Uterus (tissue), 4 donors: ENCODE measurements around the gene PCDHGB2. TPM values are rescaled to one million over a fixed set of nuclear protein-coding genes. Genes with fewer than 3 reads are reported as not detected.
"Not testable (repeated sequence)": the region's sequence is repeated elsewhere in the genome, so short reads cannot be mapped to it uniquely, and the experiment has no call there.

Experiments
- DNase-seq, 2 donors: peaks; one replicate each; pipeline ENCODE4 v3.0.0-alpha.2; 2019 to 2020
- H3K27ac ChIP-seq, 2 donors: fragments of 200-600 bp; sonication (generic); 1 replicate in 1 of 2; 2 replicates in 1 of 2; pipeline ENCODE4 v1.5.1; 2016 to 2018
- H3K27me3 ChIP-seq, 2 donors: fragments of 200-600 bp; sonication (generic); one replicate each; pipeline ENCODE4 v1.5.1; 2018 to 2019; ENCODE audit warnings: control low read depth in 1 of 2
- H3K36me3 ChIP-seq, 2 donors: fragments of 200-600 bp; sonication (generic); one replicate each; pipeline ENCODE4 v1.5.1; 2019; ENCODE audit warnings: control low read depth in 1 of 2
- H3K4me1 ChIP-seq, 2 donors: fragments of 200-600 bp; sonication (generic); one replicate each; pipeline ENCODE4 v1.5.1; 2018 to 2019; ENCODE audit warnings: control low read depth in 1 of 2
- H3K4me3 ChIP-seq, 2 donors: fragments of 200-600 bp; sonication (generic); 1 replicate in 1 of 2; 2 replicates in 1 of 2; pipeline ENCODE4 v1.5.1; 2018 to 2019; ENCODE audit warnings: mild to moderate bottlenecking in 1 of 2
- H3K9me3 ChIP-seq, 2 donors: fragments of 200-600 bp; sonication (generic); one replicate each; pipeline ENCODE4 v1.5.1; 2019; ENCODE audit warnings: control low read depth in 1 of 2
- CTCF ChIP-seq, 4 experiments: fragments of 200-600 bp in 2 of 4; fragments of 450-650 bp in 2 of 4; sonication (generic) in 2 of 4; IDR thresholded peaks; one replicate each; pipeline ENCODE4 v1.5.1; 2016 to 2019; ENCODE audit warnings: antibody characterized with exemption in 4 of 4, mild to moderate bottlenecking in 2 of 4, moderate library complexity in 1 of 4
- POLR2A ChIP-seq, 2 donors: fragments of 450-650 bp; IDR thresholded peaks; one replicate each; pipeline ENCODE4 v1.6.1; 2016; ENCODE audit warnings: antibody characterized with exemption in 2 of 2, mild to moderate bottlenecking in 1 of 2, moderate library complexity in 1 of 2
- intact Hi-C: fragments of 100-400 bp; cut with DNase I; formaldehyde crosslinking; loops from one replicate; pipeline ENCODE4 v1.15.1; 2023; ENCODE audit warnings: low total_unique reads
- total RNA-seq, 4 donors: library from RNA; depleted of rRNA in 3 of 4; stranded (reverse); fragments of >200 nt in 3 of 4; gene quantifications; one replicate each; pipeline versions ENCODE4 v1.1.0 to v1.2.4, GENCODE V29; 2014 to 2023
- donor health status: DM: yes; HTN: yes; CAD: no.

Gene PCDHGB2
- total RNA-seq, 4 donors from 2014 or later = 0.59 to 17.9 (median 8.7) TPM

- Histone ChIP-seq H3K4me1 (no peaks in the 10 kb centered on the region), H3K9me3 (peaks cover 0 to 94% of the 10 kb centered on the region in 2 donors), H3K27me3 (no peaks in the 10 kb centered on the region), H3K27ac (no peak overlapping the region), H3K36me3 (no peaks in the 10 kb centered on the region), H3K4me3 (peak overlapping the region in 1 of 2 donors; percentile 16)
- intact Hi-C loops = no loop called here
- no peak for TF ChIP-seq POLR2A (IDR thresholded peaks at IDR 0.05)
- no peak for TF ChIP-seq CTCF (IDR thresholded peaks at IDR 0.05)
- DNase-seq = no peak
These were observed 43.6 kb downstream of the PCDHGB2 start for GRCh38 chr5:141403387-141403786.

GRCh38 chr5:141407790-141408505 is 48.2 kb downstream of the PCDHGB2 start, which contains the start of gene PCDHGB6:
Gene PCDHGB6, plus strand, starts transcription at chr5:141408021. Its CDS starts 182 bp downstream, at chr5:141408203.
- TF ChIP-seq CTCF (IDR thresholded peaks at IDR 0.05) = peak; percentile 13 to 40 (median 28)
- H3K36me3 ChIP-seq, H3K4me1 ChIP-seq, H3K27ac ChIP-seq, H3K27me3 ChIP-seq, intact Hi-C loops: not testable (repeated sequence)
- DNase-seq = peak in 1 of 2 donors; percentile 38
- Histone ChIP-seq H3K4me3 (peak within 1 kb of the TSS in 1 of 2 donors; percentile 25), H3K9me3 (peaks cover 0 to 99% of the 10 kb centered on the region in 2 donors)

DNA sequence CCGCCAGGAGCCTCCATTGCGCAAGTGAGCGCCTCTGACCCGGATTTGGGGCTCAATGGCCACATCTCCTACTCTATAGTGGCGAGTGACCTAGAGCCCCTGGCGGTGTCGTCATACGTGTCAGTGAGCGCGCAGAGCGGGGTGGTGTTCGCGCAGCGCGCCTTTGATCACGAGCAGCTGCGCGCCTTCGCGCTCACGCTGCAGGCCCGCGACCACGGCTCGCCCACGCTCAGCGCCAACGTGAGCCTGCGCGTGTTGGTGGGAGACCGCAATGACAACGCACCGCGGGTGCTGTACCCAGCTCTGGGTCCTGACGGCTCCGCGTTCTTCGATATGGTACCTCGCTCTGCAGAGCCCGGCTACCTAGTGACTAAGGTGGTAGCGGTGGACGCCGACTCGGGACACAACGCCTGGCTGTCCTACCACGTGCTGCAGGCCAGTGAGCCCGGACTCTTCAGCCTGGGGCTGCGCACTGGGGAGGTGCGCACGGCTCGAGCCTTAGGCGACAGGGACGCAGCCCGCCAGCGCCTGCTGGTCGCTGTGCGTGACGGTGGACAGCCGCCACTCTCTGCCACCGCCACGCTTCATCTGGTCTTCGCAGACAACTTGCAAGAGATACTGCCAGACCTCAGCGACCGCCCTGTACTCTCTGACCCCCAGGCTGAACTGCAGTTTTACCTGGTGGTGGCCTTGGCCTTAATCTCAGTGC is 50.0 kb downstream of the PCDHGB2 start:
- Histone ChIP-seq H3K4me1 (no peaks in the 10 kb centered on the region), H3K4me3 (peak overlapping the region in 1 of 2 donors; percentile 2), H3K27me3 (no peaks in the 10 kb centered on the region), H3K36me3 (no peaks in the 10 kb centered on the region), H3K27ac (no peak overlapping the region), H3K9me3 (peaks cover 6 to 99% of the 10 kb centered on the region in 2 donors)
- TF ChIP-seq CTCF (IDR thresholded peaks at IDR 0.05) = no peak
- TF ChIP-seq POLR2A (IDR thresholded peaks at IDR 0.05) = no peak
- intact Hi-C loops = no loop called here
- no peak for DNase-seq

- Histone ChIP-seq H3K9me3 (peaks cover 6 to 97% of the 10 kb centered on the region in 2 donors), H3K27me3 (no peaks in the 10 kb centered on the region), H3K27ac (no peak overlapping the region), H3K4me3 (no peak overlapping the region), H3K36me3 (no peaks in the 10 kb centered on the region), H3K4me1 (no peaks in the 10 kb centered on the region)
- intact Hi-C loops = no loop called here
- no peak for DNase-seq
- TF ChIP-seq POLR2A (IDR thresholded peaks at IDR 0.05) = no peak
- TF ChIP-seq CTCF (IDR thresholded peaks at IDR 0.05) = no peak
These were observed 51.8 kb downstream of the PCDHGB2 start for GRCh38 chr5:141411575-141411974.

Other genes with a start within 250 kb of the PCDHGB2 start
- 10 to 100 TPM in 1 of 4 donors, 1 to 10 TPM in 2, under 1 TPM in 1; 0.59 to 10.5 (median 6.0) TPM for gene PCDHB4, start 238.2 kb upstream of the PCDHGB2 start, total RNA-seq
- 10 to 100 TPM in 3 of 4 donors, 1 to 10 TPM in 1; 1.2 to 16.4 (median 12.6) TPM for gene PCDHB5, start 224.8 kb upstream of the PCDHGB2 start, total RNA-seq
- gene PCDHB6, start 209.9 kb upstream of the PCDHGB2 start, total RNA-seq = 1 to 10 TPM in 3 of 4 donors, under 1 TPM in 1; 0.51 to 4.2 (median 1.7) TPM
- 1 to 10 TPM in 3 of 4 donors, under 1 TPM in 1; 0.51 to 8.0 (median 5.7) TPM for gene PCDHB7, start 187.3 kb upstream of the PCDHGB2 start, total RNA-seq
- gene PCDHB8, start 182.2 kb upstream of the PCDHGB2 start, total RNA-seq = 1 to 10 TPM in 2 of 4 donors, under 1 TPM in 2; under 0.01 to 5.4 (median 2.1) TPM
- gene PCDHB16, start 177.6 kb upstream of the PCDHGB2 start, total RNA-seq = 10 to 100 TPM in 1 of 4 donors, 1 to 10 TPM in 3; 3.8 to 10.2 (median 5.0) TPM
- gene PCDHB9, start 172.8 kb upstream of the PCDHGB2 start, total RNA-seq = 1 to 10 TPM; 1.8 to 5.5 (median 4.8) TPM
- 1 to 10 TPM; 2.6 to 8.3 (median 4.7) TPM for gene PCDHB10, start 167.6 kb upstream of the PCDHGB2 start, total RNA-seq
- gene PCDHB11, start 160.4 kb upstream of the PCDHGB2 start, total RNA-seq = 1 to 10 TPM; 2.4 to 9.8 (median 6.9) TPM
- gene PCDHB12, start 151.3 kb upstream of the PCDHGB2 start, total RNA-seq = 10 to 100 TPM in 1 of 4 donors, 1 to 10 TPM in 2, under 1 TPM in 1; 0.88 to 20.5 (median 9.1) TPM
- gene PCDHB13, start 146.1 kb upstream of the PCDHGB2 start, total RNA-seq = 10 to 100 TPM in 1 of 4 donors, 1 to 10 TPM in 3; 6.2 to 26.1 (median 8.5) TPM
- 10 to 100 TPM in 2 of 4 donors, 1 to 10 TPM in 2; 3.6 to 14.7 (median 9.3) TPM for gene PCDHB14, start 136.7 kb upstream of the PCDHGB2 start, total RNA-seq
- 10 to 100 TPM in 3 of 4 donors, 1 to 10 TPM in 1; 5.0 to 17.8 (median 12.1) TPM for gene PCDHB15, start 114.6 kb upstream of the PCDHGB2 start, total RNA-seq
- 1 to 10 TPM in 2 of 4 donors, under 1 TPM in 1, not detected in 1; 0.28 to 2.4 (median 2.3) TPM for gene SLC25A2, start 55.9 kb upstream of the PCDHGB2 start, total RNA-seq
- 100 to 1,000 TPM in 2 of 4 donors, 10 to 100 TPM in 2; 76.1 to 121 (median 98.0) TPM for gene TAF7, start 39.2 kb upstream of the PCDHGB2 start, total RNA-seq
- gene PCDHGA1, start 29.5 kb upstream of the PCDHGB2 start, total RNA-seq = 1 to 10 TPM in 2 of 4 donors, under 1 TPM in 2; under 0.01 to 3.3 (median 1.5) TPM
- 10 to 100 TPM in 2 of 4 donors, 1 to 10 TPM in 2; 3.2 to 11.6 (median 9.3) TPM for gene PCDHGA2, start 21.2 kb upstream of the PCDHGB2 start, total RNA-seq
- 1 to 10 TPM in 3 of 4 donors, under 1 TPM in 1; 0.51 to 8.2 (median 5.6) TPM for gene PCDHGA3, start 16.2 kb upstream of the PCDHGB2 start, total RNA-seq
- gene PCDHGB1, start 9.9 kb upstream of the PCDHGB2 start, total RNA-seq = 1 to 10 TPM in 3 of 4 donors, not detected in 1; 4.4 to 7.4 (median 6.9) TPM
- 10 to 100 TPM in 1 of 4 donors, 1 to 10 TPM in 2, under 1 TPM in 1; 0.59 to 16.1 (median 8.7) TPM for gene PCDHGA4, start 5.0 kb upstream of the PCDHGB2 start, total RNA-seq
- gene PCDHGA5, start 4.2 kb downstream of the PCDHGB2 start, total RNA-seq = 10 to 100 TPM in 3 of 4 donors, 1 to 10 TPM in 1; 1.8 to 11.5 (median 11.2) TPM
- 10 to 100 TPM in 2 of 4 donors, 1 to 10 TPM in 1, under 1 TPM in 1; 0.59 to 14.1 (median 8.1) TPM for gene PCDHGB3, start 10.2 kb downstream of the PCDHGB2 start, total RNA-seq
- gene PCDHGA6, start 13.9 kb downstream of the PCDHGB2 start, total RNA-seq = 10 to 100 TPM in 3 of 4 donors, 1 to 10 TPM in 1; 4.4 to 16.6 (median 14.3) TPM
- 10 to 100 TPM in 3 of 4 donors, 1 to 10 TPM in 1; 10.0 to 14.1 (median 11.8) TPM for gene PCDHGA7, start 22.7 kb downstream of the PCDHGB2 start, total RNA-seq
- 10 to 100 TPM in 3 of 4 donors, 1 to 10 TPM in 1; 8.2 to 17.1 (median 14.9) TPM for gene PCDHGB4, start 27.7 kb downstream of the PCDHGB2 start, total RNA-seq
- 1 to 10 TPM in 3 of 4 donors, under 1 TPM in 1; 0.59 to 9.0 (median 5.1) TPM for gene PCDHGA8, start 32.6 kb downstream of the PCDHGB2 start, total RNA-seq
- gene PCDHGB5, start 38.0 kb downstream of the PCDHGB2 start, total RNA-seq = 10 to 100 TPM in 3 of 4 donors, 1 to 10 TPM in 1; 10.0 to 33.6 (median 20.6) TPM
- 10 to 100 TPM; 11.8 to 18.7 (median 16.7) TPM for gene PCDHGA9, start 42.8 kb downstream of the PCDHGB2 start, total RNA-seq
- 10 to 100 TPM in 2 of 4 donors, 1 to 10 TPM in 2; 3.1 to 21.1 (median 11.5) TPM for gene PCDHGB6, start 48.0 kb downstream of the PCDHGB2 start, total RNA-seq
- gene PCDHGA10, start 53.0 kb downstream of the PCDHGB2 start, total RNA-seq = 10 to 100 TPM in 1 of 4 donors, 1 to 10 TPM in 3; 2.4 to 11.2 (median 6.6) TPM
- 10 to 100 TPM in 3 of 4 donors, 1 to 10 TPM in 1; 7.1 to 27.6 (median 18.1) TPM for gene PCDHGB7, start 57.7 kb downstream of the PCDHGB2 start, total RNA-seq
- 10 to 100 TPM in 3 of 4 donors, 1 to 10 TPM in 1; 9.4 to 13.2 (median 12.0) TPM for gene PCDHGA11, start 61.1 kb downstream of the PCDHGB2 start, total RNA-seq
- gene PCDHGA12, start 70.5 kb downstream of the PCDHGB2 start, total RNA-seq = 10 to 100 TPM in 3 of 4 donors, 1 to 10 TPM in 1; 2.9 to 22.0 (median 14.5) TPM
- 100 to 1,000 TPM in 3 of 4 donors, 10 to 100 TPM in 1; 25.9 to 146 (median 123) TPM for gene PCDHGC3, start 116.0 kb downstream of the PCDHGB2 start, total RNA-seq
- 1 to 10 TPM; 2.9 to 8.0 (median 6.7) TPM for gene PCDHGC4, start 125.0 kb downstream of the PCDHGB2 start, total RNA-seq
- 1 to 10 TPM in 3 of 4 donors, under 1 TPM in 1; under 0.01 to 7.5 (median 3.4) TPM for gene PCDHGC5, start 129.1 kb downstream of the PCDHGB2 start, total RNA-seq